ENCODE measurements around the gene PRIM2. TPM values are rescaled to one million over a fixed set of nuclear protein-coding genes. Genes with fewer than 3 reads are reported as not detected.

PRIM2 gene
- total and polyA plus RNA-seq, 9 of the 15 experiments (the other 6 are each of a cell fraction or from before 2014, with no cell fraction given), result 19.8 to 57.5 (median 33.4) TPM

GRCh38 chr6:57303931-57304681, 13.3 kb upstream of the PRIM2 start:
- H3K9me1 ChIP-seq (ENCODE audit: control insufficient read depth, insufficient read depth, low read length), result no peaks in the 10 kb centered on the region
- no peaks in the 10 kb centered on the region for H3K79me2 ChIP-seq (ENCODE audit: control insufficient read depth, insufficient read depth, low read length)
- ATAC-seq (no peak), FAIRE-seq (no peak), DNase-seq (ENCODE audit: extremely low read depth in 1 of 4, low spot score in 3 of 4) (no peak)
- POLR2A ChIA-PET, result no interaction called here
- H3K4me3 ChIP-seq, result no peak overlapping the region
- H3K36me3 ChIP-seq (ENCODE audit: control insufficient read depth, insufficient read depth, low read length), result no peaks in the 10 kb centered on the region
- no peak overlapping the region for H3K27ac ChIP-seq (ENCODE audit: extremely low read depth, low read depth, low read length)
- in situ Hi-C loops (cut with MboI) (loop anchor here (25.0 kb wide), 1 partner anchor 942 kb away; no protein-coding TSS in a partner anchor), intact Hi-C loops (cut with micrococcal nuclease) (no loop called here)
- no TSS peak for BruUV-seq (replicated peaks)
- no peak overlapping the region for H3K4me2 ChIP-seq (ENCODE audit: insufficient read depth, low read length)
- CTCF ChIA-PET (ENCODE audit: low intra/inter-chr PET ratio), result no interaction called here
- 0% methylated on average over 1 of the region's 1 CpG for WGBS (ENCODE audit: insufficient coverage, low coverage, missing lambda C conversion rate)
- no peak overlapping the region for H2AFZ ChIP-seq (ENCODE audit: low read depth, low read length)
- H3K4me1 ChIP-seq (replicated peaks in 1 of 2; ENCODE audit: control insufficient read depth in 2 of 2, insufficient read depth in 2 of 2, low read length in 2 of 2), result no peaks in the 10 kb centered on the region
- H3K27me3 ChIP-seq (ENCODE audit: control insufficient read depth in 2 of 2, insufficient read depth in 2 of 2, low read length in 2 of 2), result peaks cover 12 to 13% of the 10 kb centered on the region in 2 experiments; a peak in 4 of 5 replicates
- no peaks in the 10 kb centered on the region for H3K9me3 ChIP-seq (replicated peaks; ENCODE audit: control insufficient read depth, insufficient read depth, low read depth, low read length)
- no peak overlapping the region for H3K9ac ChIP-seq (ENCODE audit: insufficient read depth in 1 of 2, low read depth in 2 of 2, low read length in 2 of 2)
- no peaks in the 10 kb centered on the region for H4K20me1 ChIP-seq (replicated peaks; ENCODE audit: control insufficient read depth, insufficient read depth, low read length)
- no peak for TF ChIP-seq SRSF1 (IDR thresholded peaks at IDR 0.05; ENCODE audit: low read depth, low read length)
- TF ChIP-seq SPI1 (IDR thresholded peaks at IDR 0.05; ENCODE audit: borderline replicate concordance, low read depth, low read length), result no peak
- TF ChIP-seq RCOR1 (IDR thresholded peaks at IDR 0.05; ENCODE audit: borderline replicate concordance in 1 of 2, low read depth in 2 of 2, low read length in 2 of 2), result no peak
- TF ChIP-seq ZNF212 (CRISPR knock-in tag; IDR thresholded peaks at IDR 0.05), result no peak
- TF ChIP-seq FOXM1 (IDR thresholded peaks at IDR 0.05; ENCODE audit: low read depth), result no peak
- no peak for TF ChIP-seq FOXM1 (CRISPR knock-in tag; IDR thresholded peaks at IDR 0.05; ENCODE audit: low read depth)
- no peak for TF ChIP-seq HNRNPK (IDR thresholded peaks at IDR 0.05; ENCODE audit: low read depth, low read length, poor library complexity, severe bottlenecking)
- no peak for TF ChIP-seq NONO (IDR thresholded peaks at IDR 0.05; ENCODE audit: low read depth in 2 of 2, low read length in 1 of 2)
- TF ChIP-seq HBP1 (CRISPR knock-in tag; IDR thresholded peaks at IDR 0.05), result no peak
- no peak for TF ChIP-seq FOSL1 (tag; conservative IDR thresholded peaks at IDR 0.05)
- TF ChIP-seq ZNF644 (tag; IDR thresholded peaks at IDR 0.05; ENCODE audit: low read depth), result no peak
- no peak for TF ChIP-seq MEF2A (IDR thresholded peaks at IDR 0.05; ENCODE audit: control insufficient read depth, low read depth, low read length)
- TF ChIP-seq NBN (IDR thresholded peaks at IDR 0.05; ENCODE audit: low read depth), result no peak
- TF ChIP-seq ZNF174 (CRISPR knock-in tag; IDR thresholded peaks at IDR 0.05), result no peak
- TF ChIP-seq ERF (CRISPR knock-in tag; IDR thresholded peaks at IDR 0.05), result no peak
- TF ChIP-seq KDM4B (IDR thresholded peaks at IDR 0.05; ENCODE audit: borderline replicate concordance in 2 of 2, low read depth in 1 of 2), result no peak
